H9 (cell line): ENCODE measurements around the gene TFDP1. TPM values are rescaled to one million over a fixed set of nuclear protein-coding genes. Genes with fewer than 3 reads are reported as not detected.
A peak's percentile ranks its signal among the peaks of the same experiment; 100 is the strongest.

ENCODE experiments used
- DNase-seq: peaks from one replicate; pipeline ENCODE4 v3.0.0-alpha.2; 2017
- H2AFZ ChIP-seq: one replicate; pipeline ENCODE4 v1.6.1; 2013; ENCODE audit warnings: mild to moderate bottlenecking, low read length, control low read depth, moderate library complexity
- H2AK5ac ChIP-seq: 2 replicates; pipeline ENCODE4 v1.6.1; 2013; ENCODE audit warnings: low read length, control low read depth, mixed read lengths; ENCODE audit not compliant: insufficient read length
- H2BK120ac ChIP-seq: one replicate; pipeline ENCODE4 v1.6.1; 2013; ENCODE audit warnings: low read depth, mild to moderate bottlenecking, low read length, control low read depth, inconsistent platforms; ENCODE audit not compliant: poor library complexity, severe bottlenecking
- H2BK12ac ChIP-seq: 2 replicates; pipeline ENCODE4 v1.6.1; 2013; ENCODE audit warnings: low read length, control low read depth, mixed read lengths, low read depth; ENCODE audit not compliant: insufficient read length
- H2BK15ac ChIP-seq: 2 replicates; pipeline ENCODE4 v1.6.1; 2013; ENCODE audit warnings: low read depth, low read length, control low read depth
- H2BK20ac ChIP-seq: one replicate; pipeline ENCODE4 v1.6.1; 2013; ENCODE audit warnings: low read depth, mild to moderate bottlenecking, low read length, control low read depth, inconsistent platforms; ENCODE audit not compliant: poor library complexity, severe bottlenecking
- H2BK5ac ChIP-seq: 2 replicates; pipeline ENCODE4 v1.6.1; 2013; ENCODE audit warnings: low read length, control low read depth, mixed read lengths; ENCODE audit not compliant: insufficient read length
- H3K14ac ChIP-seq: 2 replicates; pipeline ENCODE4 v1.6.1; 2013; ENCODE audit warnings: low read length, control low read depth; ENCODE audit not compliant: insufficient read depth
- H3K18ac ChIP-seq: 2 replicates; pipeline ENCODE4 v1.6.1; 2013; ENCODE audit warnings: low read depth, mild to moderate bottlenecking, mixed read lengths, low read length, control low read depth; ENCODE audit not compliant: insufficient read length
- H3K23ac ChIP-seq: 2 replicates; pipeline ENCODE4 v1.6.1; 2013; ENCODE audit warnings: low read length, control low read depth, mixed read lengths, low read depth; ENCODE audit not compliant: insufficient read length
- H3K23me2 ChIP-seq: 2 replicates; pipeline ENCODE4 v1.6.1; 2013; ENCODE audit warnings: low read depth, mild to moderate bottlenecking, mixed read lengths, low read length, control low read depth; ENCODE audit not compliant: insufficient read length, poor library complexity, severe bottlenecking
- H3K27ac ChIP-seq: 2 replicates; pipeline ENCODE4 v1.5.1; 2013; ENCODE audit warnings: low read length, control low read depth, mixed read lengths, low read depth; ENCODE audit not compliant: insufficient read length
- H3K27me3 ChIP-seq: 2 replicates; pipeline ENCODE4 v1.6.1; 2013; ENCODE audit warnings: low read length, control low read depth, inconsistent platforms; ENCODE audit not compliant: insufficient read depth
- H3K4ac ChIP-seq: 2 replicates; pipeline ENCODE4 v1.6.1; 2013; ENCODE audit warnings: low read depth, mild to moderate bottlenecking, control low read depth, inconsistent platforms, low read length, moderate library complexity
- H3K4me1 ChIP-seq: 2 replicates; pipeline ENCODE4 v1.6.1; 2013; ENCODE audit warnings: low read length, control low read depth, inconsistent platforms; ENCODE audit not compliant: insufficient read depth
- H3K4me2 ChIP-seq: 2 replicates; pipeline ENCODE4 v1.6.1; 2013; ENCODE audit warnings: low read length, control low read depth, mixed read lengths; ENCODE audit not compliant: insufficient read length, insufficient read depth
- H3K56ac ChIP-seq: 2 replicates; pipeline ENCODE4 v1.6.1; 2013; ENCODE audit warnings: low read depth, mild to moderate bottlenecking, mixed read lengths, low read length, control low read depth; ENCODE audit not compliant: insufficient read length
- H3K79me1 ChIP-seq: 2 replicates; pipeline ENCODE4 v1.6.1; 2013; ENCODE audit warnings: low read depth, mild to moderate bottlenecking, moderate library complexity, low read length, control low read depth, inconsistent platforms; ENCODE audit not compliant: insufficient read depth, poor library complexity, severe bottlenecking
- H3K79me2 ChIP-seq: 2 replicates; pipeline ENCODE4 v1.6.1; 2013; ENCODE audit warnings: low read length, control low read depth, inconsistent platforms; ENCODE audit not compliant: insufficient read depth
- H3K9ac ChIP-seq: 2 replicates; pipeline ENCODE4 v1.6.1; 2013; ENCODE audit warnings: low read length, control low read depth, mixed read lengths; ENCODE audit not compliant: insufficient read length; ENCODE audit errors: extremely low read depth
- H3K9me3 ChIP-seq: one replicate; pipeline ENCODE4 v1.6.1; 2013; ENCODE audit warnings: low read depth, low read length, inconsistent platforms; ENCODE audit not compliant: control insufficient read depth
- H3T11ph ChIP-seq: one replicate; pipeline ENCODE4 v1.6.1; 2013; ENCODE audit warnings: mild to moderate bottlenecking, low read length, control low read depth, inconsistent platforms
- H4K20me1 ChIP-seq: one replicate; pipeline ENCODE4 v1.6.1; 2013; ENCODE audit not compliant: control insufficient read depth, insufficient read length, insufficient read depth
- H4K5ac ChIP-seq: 2 replicates; pipeline ENCODE4 v1.6.1; 2013; ENCODE audit warnings: low read depth, mild to moderate bottlenecking, mixed read lengths, low read length, control low read depth; ENCODE audit not compliant: insufficient read length
- H4K8ac ChIP-seq: replicated peaks from 2 replicates; pipeline ENCODE4 v1.6.1; 2013; ENCODE audit warnings: low read length, control low read depth, mixed read lengths, low read depth; ENCODE audit not compliant: insufficient read length
- H4K91ac ChIP-seq: 2 replicates; pipeline ENCODE4 v1.6.1; 2013; ENCODE audit warnings: low read depth, mild to moderate bottlenecking, moderate library complexity, mixed read lengths, low read length, control low read depth; ENCODE audit not compliant: insufficient read length
- H3K27ac Mint-ChIP-seq, 3 experiments: 2 replicates in 2 of 3; 3 replicates in 1 of 3; pipeline ENCODE4 v1.8.0; 2020 to 2021; ENCODE audit warnings: mixed read lengths in 3 of 3, mild to moderate bottlenecking in 1 of 3, moderate library complexity in 1 of 3
- H3K27me3 Mint-ChIP-seq: 2 replicates; pipeline ENCODE4 v1.8.0; 2021; ENCODE audit warnings: low read depth, mild to moderate bottlenecking, moderate library complexity, mixed read lengths
- H3K36me3 Mint-ChIP-seq, 3 experiments: 2 replicates in 2 of 3; 3 replicates in 1 of 3; pipeline ENCODE4 v1.8.0; 2020 to 2021; ENCODE audit warnings: low read depth in 3 of 3, mixed read lengths in 3 of 3; ENCODE audit not compliant: insufficient read depth in 1 of 3
- H3K4me1 Mint-ChIP-seq, 2 experiments: 2 replicates each; pipeline ENCODE4 v1.8.0; 2020; ENCODE audit warnings: mixed read lengths in 2 of 2
- H3K4me3 Mint-ChIP-seq, 2 experiments: 2 replicates in 1 of 2; 3 replicates in 1 of 2; pipeline ENCODE4 v1.8.0; 2020 to 2021; ENCODE audit warnings: mild to moderate bottlenecking in 2 of 2, mixed read lengths in 2 of 2, moderate library complexity in 1 of 2
- H3K9me3 Mint-ChIP-seq, 2 experiments: 2 replicates in 1 of 2; 3 replicates in 1 of 2; pipeline ENCODE4 v1.8.0; 2020; ENCODE audit warnings: mild to moderate bottlenecking in 2 of 2, mixed read lengths in 2 of 2, moderate library complexity in 1 of 2
- CTCF ChIP-seq: fragments of 200-600 bp; sonication (generic); conservative IDR thresholded peaks from 3 replicates; pipeline ENCODE4 v1.8.0; 2021; ENCODE audit warnings: antibody characterized with exemption, mild to moderate bottlenecking
- WGBS: extraction: QIAGEN DNeasy Blood & Tissue Kit; methylation state at CpG from one replicate; pipeline ENCODE4 v1.1.7; 2013; ENCODE audit warnings: missing lambda C conversion rate, low lambda C conversion rate, mixed read lengths; ENCODE audit not compliant: insufficient read length; ENCODE audit errors: extremely low coverage; 5-methylcytosine and 5-hydroxymethylcytosine counted together
- total RNA-seq: library from RNA; stranded (reverse); gene quantifications from 2 replicates; pipeline ENCODE4 v1.2.1, GENCODE V29; 2021

TFDP1 gene
- total RNA-seq, 1 experiment from 2014 or later = 111 TPM

GRCh38 chr13:113540523-113540922 lies 44.0 kb upstream of the TFDP1 start:
- no peak overlapping the region for H2BK15ac ChIP-seq
- H3K79me2 ChIP-seq = 0 out of 2 replicates have a peak, but pooled peaks cover 1% of the 10 kb centered on the region
- H3K23ac ChIP-seq = no peak overlapping the region
- peak overlapping the region; percentile 11 to 49 (median 26); a peak in 4 of 7 replicates for H3K27ac Mint-ChIP-seq
- no peak overlapping the region for H3K4ac ChIP-seq
- H4K8ac ChIP-seq = no peak overlapping the region
- H3K4me1 Mint-ChIP-seq = peaks cover 4 to 15% of the 10 kb centered on the region in 2 experiments; a peak in 3 of 4 replicates
- H3K4me3 Mint-ChIP-seq = no peak overlapping the region
- no CpG with 5 or more reads among the region's 10 CpGs for WGBS
- H2BK12ac ChIP-seq = no peak overlapping the region
- H2AK5ac ChIP-seq = no peak overlapping the region
- no peak overlapping the region for H2BK5ac ChIP-seq
- H3K27ac ChIP-seq = no peak overlapping the region
- no peak overlapping the region for H2BK120ac ChIP-seq
- peak; percentile 6 for DNase-seq
- H3K14ac ChIP-seq = no peak overlapping the region
- H2BK20ac ChIP-seq = no peak overlapping the region
- H4K5ac ChIP-seq = no peak overlapping the region
- no peaks in the 10 kb centered on the region for H3K27me3 Mint-ChIP-seq
- TF ChIP-seq CTCF = no peak
- no peaks in the 10 kb centered on the region for H3K9me3 Mint-ChIP-seq
- H3K4me1 ChIP-seq = no peaks in the 10 kb centered on the region
- no peak overlapping the region for H3K9ac ChIP-seq
- H3K4me2 ChIP-seq = no peak overlapping the region
- H3T11ph ChIP-seq = no peak overlapping the region
- peaks cover 2% of the 10 kb centered on the region for H4K20me1 ChIP-seq
- H3K36me3 Mint-ChIP-seq = peaks cover 4 to 16% (median 7%) of the 10 kb centered on the region in 3 experiments; a peak in 6 of 7 replicates
- no peak overlapping the region for H3K56ac ChIP-seq
- no peak overlapping the region for H2AFZ ChIP-seq
- H3K18ac ChIP-seq = no peak overlapping the region
- H3K27me3 ChIP-seq = no peaks in the 10 kb centered on the region
- no peak overlapping the region for H4K91ac ChIP-seq
- H3K23me2 ChIP-seq = no peaks in the 10 kb centered on the region
- no peaks in the 10 kb centered on the region for H3K9me3 ChIP-seq
- H3K79me1 ChIP-seq = no peaks in the 10 kb centered on the region
